SU-DHL-6 (cell line): ENCODE measurements around the gene NUB1.

Source experiments
- EZH2phosphoT487 ChIP-seq: fragments of 200-600 bp; sonication (generic), shearing (Covaris generic); conservative IDR thresholded peaks from 2 replicates; pipeline ENCODE4 v1.6.1; 2018; ENCODE audit warnings: mild to moderate bottlenecking, antibody characterized with exemption, low read length, moderate library complexity, mixed read lengths
- TF ChIP-seq, protein P1 (sequence below): fragments of 200-600 bp; sonication (generic); IDR thresholded peaks from one replicate; pipeline ENCODE4 v1.5.1; 2017; ENCODE audit warnings: antibody characterized with exemption, mild to moderate bottlenecking, low read length, moderate library complexity; ENCODE audit not compliant: insufficient read depth, poor library complexity, severe bottlenecking

DNA sequence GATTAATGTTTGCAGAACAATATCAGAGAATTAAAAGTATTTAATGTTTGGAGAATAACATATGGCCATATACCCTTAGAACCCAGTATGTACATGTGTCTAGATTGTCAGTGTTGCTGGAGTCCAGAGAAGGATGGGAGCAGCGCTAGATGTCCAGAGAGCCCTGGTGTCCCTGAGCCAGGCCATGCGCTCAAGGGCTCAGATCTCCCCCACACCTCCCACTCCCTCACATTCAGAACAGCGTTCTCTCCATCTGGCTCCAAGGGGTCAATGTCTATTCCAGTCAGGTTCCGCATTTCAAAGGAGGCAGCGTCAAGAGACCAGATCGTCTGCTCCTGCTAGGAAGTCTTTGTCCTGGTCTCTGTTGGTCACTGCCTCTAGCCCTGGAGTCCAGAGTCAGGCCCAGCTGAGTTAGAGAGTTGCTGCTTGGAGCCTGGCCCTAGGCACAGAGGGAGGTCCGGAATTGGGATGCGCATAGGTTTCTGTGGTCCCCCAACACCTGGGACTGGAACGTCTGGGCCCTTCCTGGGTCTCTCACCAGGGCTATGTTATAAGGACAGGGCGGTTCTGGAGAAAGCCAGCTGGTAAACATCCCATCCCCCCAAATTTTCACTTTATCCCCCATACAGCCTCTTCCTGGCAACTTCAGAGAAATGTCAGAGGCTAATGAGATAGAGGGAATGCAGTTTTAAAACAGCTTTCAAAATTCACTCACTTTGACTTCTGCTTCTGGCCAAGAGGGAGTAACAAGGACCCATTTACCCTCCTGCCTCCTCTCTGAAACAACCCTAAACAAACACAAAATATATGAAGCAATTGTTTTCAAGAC lies 74.7 kb downstream of the NUB1 start:
- TF ChIP-seq, protein P1, sequence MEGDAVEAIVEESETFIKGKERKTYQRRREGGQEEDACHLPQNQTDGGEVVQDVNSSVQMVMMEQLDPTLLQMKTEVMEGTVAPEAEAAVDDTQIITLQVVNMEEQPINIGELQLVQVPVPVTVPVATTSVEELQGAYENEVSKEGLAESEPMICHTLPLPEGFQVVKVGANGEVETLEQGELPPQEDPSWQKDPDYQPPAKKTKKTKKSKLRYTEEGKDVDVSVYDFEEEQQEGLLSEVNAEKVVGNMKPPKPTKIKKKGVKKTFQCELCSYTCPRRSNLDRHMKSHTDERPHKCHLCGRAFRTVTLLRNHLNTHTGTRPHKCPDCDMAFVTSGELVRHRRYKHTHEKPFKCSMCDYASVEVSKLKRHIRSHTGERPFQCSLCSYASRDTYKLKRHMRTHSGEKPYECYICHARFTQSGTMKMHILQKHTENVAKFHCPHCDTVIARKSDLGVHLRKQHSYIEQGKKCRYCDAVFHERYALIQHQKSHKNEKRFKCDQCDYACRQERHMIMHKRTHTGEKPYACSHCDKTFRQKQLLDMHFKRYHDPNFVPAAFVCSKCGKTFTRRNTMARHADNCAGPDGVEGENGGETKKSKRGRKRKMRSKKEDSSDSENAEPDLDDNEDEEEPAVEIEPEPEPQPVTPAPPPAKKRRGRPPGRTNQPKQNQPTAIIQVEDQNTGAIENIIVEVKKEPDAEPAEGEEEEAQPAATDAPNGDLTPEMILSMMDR, result no peak
- TF ChIP-seq EZH2phosphoT487, result no peak
